Hematopoietic multipotent progenitor cell treated with erythropoietin and hydrocortisone succinate and interleukin-3 and kit ligand, for 15 days (in vitro differentiated cells): ENCODE results near the gene GEN1.
"Not testable (repeated sequence)": the region's sequence is repeated elsewhere in the genome, so short reads cannot be mapped to it uniquely, and the experiment has no call there.

Source experiments
- DNase-seq: peaks from one replicate; pipeline ENCODE4 v3.0.0-alpha.2; 2015; ENCODE audit warnings: low spot score

GEN1 gene

GRCh38 chr2:17823646-17824045, 69.7 kb downstream of the GEN1 start:
- DNase-seq = not testable (repeated sequence)

GRCh38 chr2:17827316-17827715, 73.4 kb downstream of the GEN1 start:
- no peak for DNase-seq

- DNase-seq = no peak
Measured at GRCh38 chr2:17827785-17828184, 73.8 kb downstream of the GEN1 start.

- peak; percentile 42 for DNase-seq
Measured at GRCh38 chr2:17830053-17831034, 76.4 kb downstream of the GEN1 start.

- no peak for DNase-seq
Measured at GRCh38 chr2:17835516-17835915, 81.6 kb downstream of the GEN1 start.
